Muscle layer of duodenum (tissue), 2 donors: Measurements from ENCODE around the gene MRPS6.

Source experiments
- H3K27ac ChIP-seq: one replicate; pipeline ENCODE4 v1.7.0; 2013; ENCODE audit warnings: mild to moderate bottlenecking, low read length
- H3K27me3 ChIP-seq: one replicate; pipeline ENCODE4 v1.7.0; 2013; ENCODE audit warnings: low read depth, mild to moderate bottlenecking, control low read depth, low read length
- H3K36me3 ChIP-seq, 2 donors: one replicate each; pipeline ENCODE4 v1.7.0; 2013; ENCODE audit warnings: low read length in 2 of 2, control low read depth in 1 of 2, mild to moderate bottlenecking in 1 of 2; ENCODE audit not compliant: insufficient read depth in 2 of 2, control insufficient read depth in 1 of 2
- H3K4me1 ChIP-seq, 2 donors: one replicate each; pipeline ENCODE4 v1.7.0; 2013; ENCODE audit warnings: low read length in 2 of 2, mild to moderate bottlenecking in 2 of 2, control low read depth in 1 of 2, moderate library complexity in 1 of 2; ENCODE audit not compliant: insufficient read depth in 2 of 2, control insufficient read depth in 1 of 2
- H3K4me3 ChIP-seq, 2 donors: one replicate each; pipeline ENCODE4 v1.7.0; 2013; ENCODE audit warnings: low read length in 2 of 2, low read depth in 1 of 2, mild to moderate bottlenecking in 1 of 2
- H3K9me3 ChIP-seq, 2 donors: one replicate each; pipeline ENCODE4 v1.7.0; 2013; ENCODE audit warnings: low read length in 2 of 2, control low read depth in 1 of 2, mild to moderate bottlenecking in 1 of 2; ENCODE audit not compliant: control insufficient read depth in 1 of 2
- donor health status: healthy.

Gene MRPS6

GRCh38 chr21:34181431-34182039 is 108.2 kb downstream of the MRPS6 start:
- Histone ChIP-seq H3K27me3 (no peaks in the 10 kb centered on the region), H3K27ac (no peak overlapping the region), H3K4me1 (peaks cover 0 to 12% of the 10 kb centered on the region in 2 donors), H3K4me3 (no peak overlapping the region), H3K36me3 (no peaks in the 10 kb centered on the region), H3K9me3 (no peaks in the 10 kb centered on the region)

- no peak overlapping the region for H3K4me3 ChIP-seq
- H3K4me1 ChIP-seq, result peaks cover 0 to 12% of the 10 kb centered on the region in 2 donors
- no peaks in the 10 kb centered on the region for H3K9me3 ChIP-seq
- no peak overlapping the region for H3K27ac ChIP-seq
- no peaks in the 10 kb centered on the region for H3K36me3 ChIP-seq
- no peaks in the 10 kb centered on the region for H3K27me3 ChIP-seq
Measured at GRCh38 chr21:34182436-34182835, 109.1 kb downstream of the MRPS6 start.

- H3K27ac ChIP-seq, result no peak overlapping the region
- no peaks in the 10 kb centered on the region for H3K9me3 ChIP-seq
- peaks cover 0 to 12% of the 10 kb centered on the region in 2 donors for H3K4me1 ChIP-seq
- H3K36me3 ChIP-seq, result no peaks in the 10 kb centered on the region
- no peak overlapping the region for H3K4me3 ChIP-seq
- no peaks in the 10 kb centered on the region for H3K27me3 ChIP-seq
Measured at GRCh38 chr21:34183331-34183928, 110.1 kb downstream of the MRPS6 start.

- H3K27me3 ChIP-seq, result no peaks in the 10 kb centered on the region
- H3K27ac ChIP-seq, result no peak overlapping the region
- no peaks in the 10 kb centered on the region for H3K9me3 ChIP-seq
Measured at GRCh38 chr21:34184232-34184631, 110.9 kb downstream of the MRPS6 start.

GRCh38 chr21:34185026-34185750 is 111.8 kb downstream of the MRPS6 start:
- H3K4me1 ChIP-seq, result peaks cover 0 to 4% of the 10 kb centered on the region in 2 donors
- H3K27ac ChIP-seq, result no peak overlapping the region
- no peak overlapping the region for H3K4me3 ChIP-seq
- no peaks in the 10 kb centered on the region for H3K27me3 ChIP-seq
- no peaks in the 10 kb centered on the region for H3K36me3 ChIP-seq
- H3K9me3 ChIP-seq, result no peaks in the 10 kb centered on the region

More at GRCh38 chr21:34184232-34184631, 110.9 kb downstream of the MRPS6 start:
- H3K4me3 ChIP-seq, result no peak overlapping the region
- peaks cover 0 to 12% of the 10 kb centered on the region in 2 donors for H3K4me1 ChIP-seq
- H3K36me3 ChIP-seq, result no peaks in the 10 kb centered on the region

GRCh38 chr21:34186109-34186719 is 112.8 kb downstream of the MRPS6 start:
- no peaks in the 10 kb centered on the region for H3K36me3 ChIP-seq
- H3K4me3 ChIP-seq, result no peak overlapping the region
- H3K27me3 ChIP-seq, result no peaks in the 10 kb centered on the region
- no peaks in the 10 kb centered on the region for H3K9me3 ChIP-seq
- H3K4me1 ChIP-seq, result no peaks in the 10 kb centered on the region
- no peak overlapping the region for H3K27ac ChIP-seq

- Histone ChIP-seq H3K27me3 (no peaks in the 10 kb centered on the region), H3K36me3 (no peaks in the 10 kb centered on the region), H3K4me1 (no peaks in the 10 kb centered on the region), H3K4me3 (no peak overlapping the region), H3K27ac (no peak overlapping the region), H3K9me3 (no peaks in the 10 kb centered on the region)
Measured at GRCh38 chr21:34187935-34188334, 114.6 kb downstream of the MRPS6 start.

GRCh38 chr21:34189506-34189905 is 116.1 kb downstream of the MRPS6 start:
- no peaks in the 10 kb centered on the region for H3K9me3 ChIP-seq
- H3K27me3 ChIP-seq, result no peaks in the 10 kb centered on the region
- no peak overlapping the region for H3K27ac ChIP-seq
- H3K4me1 ChIP-seq, result no peaks in the 10 kb centered on the region
- H3K36me3 ChIP-seq, result no peaks in the 10 kb centered on the region
- H3K4me3 ChIP-seq, result no peak overlapping the region

- H3K36me3 ChIP-seq, result no peaks in the 10 kb centered on the region
- H3K4me1 ChIP-seq, result no peaks in the 10 kb centered on the region
- no peak overlapping the region for H3K4me3 ChIP-seq
- H3K27ac ChIP-seq, result no peak overlapping the region
- H3K9me3 ChIP-seq, result no peaks in the 10 kb centered on the region
- no peaks in the 10 kb centered on the region for H3K27me3 ChIP-seq
Measured at GRCh38 chr21:34190576-34191321, 117.4 kb downstream of the MRPS6 start.

- no peak overlapping the region for H3K27ac ChIP-seq
- no peaks in the 10 kb centered on the region for H3K27me3 ChIP-seq
- H3K36me3 ChIP-seq, result no peaks in the 10 kb centered on the region
- H3K9me3 ChIP-seq, result no peaks in the 10 kb centered on the region
- no peaks in the 10 kb centered on the region for H3K4me1 ChIP-seq
- H3K4me3 ChIP-seq, result no peak overlapping the region
Measured at GRCh38 chr21:34191876-34192275, 118.5 kb downstream of the MRPS6 start.
